GM18519 (cell line): ENCODE data around the gene CD22.
"Not testable (repeated sequence)": the region's sequence is repeated elsewhere in the genome, so short reads cannot be mapped to it uniquely, and the experiment has no call there.

Experiments
- ATAC-seq: cut with Tn5 transposase; IDR thresholded peaks from one replicate; pipeline ENCODE4 v1.9.1; 2021; ENCODE audit warnings: mild to moderate bottlenecking, moderate library complexity; ENCODE audit not compliant: unreplicated experiment, low FRiP score

Gene CD22

DNA sequence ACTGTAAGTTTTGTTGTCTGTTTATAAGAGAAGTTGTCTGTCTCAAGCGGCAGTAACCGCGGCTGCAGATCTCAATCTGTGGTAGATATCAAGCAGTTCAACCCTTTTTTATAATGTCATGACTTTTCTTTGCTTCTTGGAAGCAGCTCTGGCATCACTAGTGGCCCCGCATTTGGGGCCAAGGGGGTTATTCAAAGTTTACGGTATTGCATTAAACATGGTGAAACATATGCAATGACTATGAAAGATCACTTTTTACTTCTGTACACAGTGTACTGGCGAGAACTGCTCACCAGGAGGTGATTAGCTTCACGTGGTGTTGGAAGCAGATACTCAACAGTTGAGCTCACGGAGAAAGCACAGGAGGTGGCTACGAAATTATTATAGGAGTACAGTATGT lies 24.6 kb downstream of the CD22 start:
- no peak for ATAC-seq

DNA sequence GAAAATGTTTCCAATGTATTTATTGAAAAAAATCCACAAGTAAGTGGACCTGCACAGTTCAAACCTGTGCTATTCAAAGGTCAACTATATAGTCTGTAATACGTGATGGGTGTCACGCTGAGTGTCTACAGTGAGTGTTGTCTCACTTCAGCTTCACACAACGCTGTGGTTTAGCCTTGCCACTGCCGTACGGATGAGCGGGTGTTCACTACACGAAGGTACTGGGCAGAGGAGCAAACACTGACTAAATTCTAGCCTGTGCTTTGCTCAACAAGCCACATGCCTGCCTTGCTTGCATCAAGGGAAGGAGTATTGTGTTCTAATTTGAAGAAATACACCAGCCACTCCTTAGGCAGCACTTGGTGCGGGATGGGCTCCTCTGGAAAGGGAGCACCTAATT lies 25.9 kb downstream of the CD22 start:
- ATAC-seq = no peak

DNA sequence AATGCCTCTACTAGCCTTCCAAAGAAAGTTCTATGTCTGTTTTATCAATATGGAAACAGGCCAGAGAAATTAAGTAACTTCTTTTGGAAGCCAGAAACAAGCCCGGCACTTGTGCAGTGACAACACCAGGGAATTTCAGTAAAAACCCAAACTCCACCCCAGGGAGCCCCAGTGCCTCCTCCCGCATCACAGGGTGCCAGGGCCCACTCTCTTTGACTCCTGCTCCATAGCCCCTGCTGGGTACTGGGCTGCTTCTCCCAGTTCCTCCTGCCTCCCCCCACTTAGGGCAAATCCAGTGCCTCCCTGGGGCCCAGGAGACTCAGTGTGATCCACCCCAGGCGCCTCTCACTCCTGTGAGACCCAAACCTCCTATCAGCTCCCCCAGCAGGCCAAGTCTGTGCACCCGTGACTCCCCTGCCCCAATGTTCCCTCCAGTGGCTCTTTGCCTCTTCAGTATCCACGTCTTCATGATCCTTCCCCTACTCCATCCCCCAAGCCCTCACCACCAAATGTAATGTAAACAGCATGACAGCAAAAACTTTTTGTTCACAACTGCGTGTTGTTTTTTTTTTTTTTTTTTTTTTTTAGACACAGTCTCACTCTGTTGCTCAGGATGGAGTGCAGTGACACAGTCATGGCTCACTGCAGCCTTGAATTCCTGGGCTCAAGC lies 26.9 kb downstream of the CD22 start:
- no peak for ATAC-seq

DNA sequence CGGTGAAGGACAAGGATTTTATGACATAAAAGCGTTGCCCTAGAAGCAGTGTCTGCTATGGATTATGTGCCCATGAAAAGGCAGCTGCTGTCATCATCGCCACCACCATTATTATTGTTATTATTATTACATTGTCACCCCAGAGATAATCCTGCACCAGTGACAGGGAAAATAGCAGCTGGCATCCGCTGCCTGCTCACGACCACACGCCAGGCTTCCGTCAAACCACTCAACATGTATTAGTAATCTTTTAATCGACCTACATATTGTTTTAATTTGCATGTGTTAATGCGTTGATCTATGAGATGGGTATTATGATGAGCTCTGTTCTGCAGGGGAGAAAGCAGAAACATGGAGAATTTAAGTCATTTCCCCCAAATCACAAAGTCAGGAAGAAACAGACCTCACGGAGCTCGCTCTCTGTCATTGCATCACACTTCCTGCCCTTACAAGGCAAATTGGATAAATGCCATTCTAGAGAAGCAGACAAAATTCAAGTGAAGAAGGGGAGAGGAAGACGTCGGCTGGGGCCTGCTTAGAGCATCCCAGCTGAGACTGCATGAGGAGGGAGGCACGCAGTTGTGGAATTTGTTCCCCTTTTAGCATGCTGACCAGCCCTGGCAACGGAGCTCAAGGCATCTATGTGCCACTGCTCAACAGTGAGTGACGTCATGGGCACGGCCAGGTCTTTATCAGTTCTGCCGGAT lies 29.0 kb downstream of the CD22 start, which contains the start of gene FFAR3:
Gene FFAR3 (plus strand): TSS at position 594 of the 707 bp plus-strand sequence. CDS start 431 bp downstream, outside the sequence.
- no peak for ATAC-seq

DNA sequence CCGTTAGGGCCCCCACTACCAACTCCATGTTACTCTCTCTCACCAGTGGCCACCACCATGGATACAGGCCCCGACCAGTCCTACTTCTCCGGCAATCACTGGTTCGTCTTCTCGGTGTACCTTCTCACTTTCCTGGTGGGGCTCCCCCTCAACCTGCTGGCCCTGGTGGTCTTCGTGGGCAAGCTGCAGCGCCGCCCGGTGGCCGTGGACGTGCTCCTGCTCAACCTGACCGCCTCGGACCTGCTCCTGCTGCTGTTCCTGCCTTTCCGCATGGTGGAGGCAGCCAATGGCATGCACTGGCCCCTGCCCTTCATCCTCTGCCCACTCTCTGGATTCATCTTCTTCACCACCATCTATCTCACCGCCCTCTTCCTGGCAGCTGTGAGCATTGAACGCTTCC lies 29.8 kb downstream of the CD22 start:
- ATAC-seq = not testable (repeated sequence)

DNA sequence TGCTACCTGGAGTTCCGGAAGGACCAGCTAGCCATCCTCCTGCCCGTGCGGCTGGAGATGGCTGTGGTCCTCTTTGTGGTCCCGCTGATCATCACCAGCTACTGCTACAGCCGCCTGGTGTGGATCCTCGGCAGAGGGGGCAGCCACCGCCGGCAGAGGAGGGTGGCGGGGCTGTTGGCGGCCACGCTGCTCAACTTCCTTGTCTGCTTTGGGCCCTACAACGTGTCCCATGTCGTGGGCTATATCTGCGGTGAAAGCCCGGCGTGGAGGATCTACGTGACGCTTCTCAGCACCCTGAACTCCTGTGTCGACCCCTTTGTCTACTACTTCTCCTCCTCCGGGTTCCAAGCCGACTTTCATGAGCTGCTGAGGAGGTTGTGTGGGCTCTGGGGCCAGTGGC lies 30.4 kb downstream of the CD22 start:
- not testable (repeated sequence) for ATAC-seq

- not testable (repeated sequence) for ATAC-seq
Observed at GRCh38 chr19:35360081-35360480, 31.1 kb downstream of the CD22 start.

GRCh38 chr19:35360880-35361420 lies 32.0 kb downstream of the CD22 start:
- ATAC-seq = no peak

DNA sequence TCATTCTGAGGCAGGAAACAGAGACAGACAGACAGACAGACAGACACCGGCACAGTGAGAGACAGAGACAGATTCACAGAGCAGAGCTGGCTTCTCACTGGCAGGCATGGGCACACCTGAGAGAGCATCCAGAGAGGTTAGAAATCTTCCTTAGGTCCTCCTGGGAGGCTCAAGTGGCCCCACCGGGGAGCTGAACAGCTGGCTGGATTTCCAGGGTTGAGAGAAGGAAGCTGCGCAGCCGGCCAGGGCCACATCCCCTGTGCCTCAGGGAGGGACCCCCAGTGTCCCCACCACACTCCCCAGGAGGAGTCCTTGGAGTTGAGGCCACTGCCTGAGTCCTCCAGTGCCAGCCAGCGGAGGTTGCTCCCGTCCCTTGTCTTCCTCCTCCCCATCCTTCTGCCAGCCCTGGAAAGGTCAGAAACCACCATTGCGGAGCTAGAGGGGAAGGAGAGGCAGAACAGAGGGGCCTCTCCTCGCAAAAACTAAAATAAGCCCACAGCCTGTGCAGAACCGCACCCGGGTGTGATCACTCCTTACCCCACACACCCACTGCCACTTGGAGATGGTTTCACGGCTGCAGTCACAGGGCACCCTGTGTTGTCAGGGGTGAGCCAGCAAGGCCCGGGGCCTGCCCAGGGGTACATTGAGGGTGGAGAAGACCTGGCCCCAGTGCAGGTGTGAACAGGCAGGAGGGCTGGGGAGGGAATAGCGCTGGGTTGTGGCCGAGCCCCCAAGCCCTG lies 33.4 kb downstream of the CD22 start:
- ATAC-seq = no peak

DNA sequence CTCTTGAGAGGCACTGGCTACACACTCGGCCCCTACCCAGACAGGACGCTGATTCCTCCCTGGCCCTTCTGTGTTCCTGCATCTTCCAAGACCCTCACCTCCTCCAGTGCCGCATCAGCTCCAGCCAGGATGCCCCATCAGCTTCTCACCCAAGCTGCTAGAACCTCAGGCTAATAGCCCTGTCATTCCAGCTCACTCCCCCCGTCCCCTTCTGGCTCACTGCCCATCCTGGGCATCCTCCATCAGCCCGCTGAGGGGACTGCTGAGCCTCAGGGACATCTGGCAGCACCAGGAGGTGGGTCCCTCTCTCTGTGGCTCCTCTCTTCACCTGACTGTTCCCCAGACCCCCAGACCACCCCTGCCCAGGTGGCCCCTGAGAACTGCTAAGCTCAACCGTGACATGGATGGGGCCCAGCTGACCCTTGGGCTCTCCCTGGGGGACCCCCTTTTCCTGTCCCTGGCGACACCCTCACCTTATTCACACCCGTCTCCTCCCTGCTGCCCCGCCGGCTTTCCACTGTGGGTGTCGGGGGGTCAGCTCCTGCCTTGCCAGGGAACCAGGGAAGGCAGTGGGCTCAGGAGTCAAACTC lies 34.1 kb downstream of the CD22 start:
- no peak for ATAC-seq

GRCh38 chr19:35363711-35364425 lies 34.9 kb downstream of the CD22 start:
- ATAC-seq = no peak

DNA sequence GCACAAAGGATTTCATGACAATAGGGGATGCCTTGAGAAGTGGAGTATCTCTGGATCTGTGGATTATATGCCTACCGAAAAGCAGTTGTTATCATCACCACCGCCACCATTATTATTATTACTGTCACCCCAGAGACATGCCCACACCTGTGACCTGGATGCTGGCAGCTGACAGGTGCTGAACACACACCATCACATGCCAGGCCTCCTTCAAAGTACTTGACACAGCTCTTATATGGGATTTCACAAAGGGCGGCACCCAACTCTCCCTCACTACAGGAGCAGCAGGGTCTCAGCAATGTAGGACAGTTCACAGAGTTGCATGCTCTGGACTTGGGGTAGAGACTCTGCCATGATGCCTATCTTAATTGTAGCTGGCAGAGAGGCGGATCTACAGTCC lies 36.3 kb downstream of the CD22 start:
- ATAC-seq = no peak

- ATAC-seq = no peak
Observed at GRCh38 chr19:35368378-35368777, 39.4 kb downstream of the CD22 start.

DNA sequence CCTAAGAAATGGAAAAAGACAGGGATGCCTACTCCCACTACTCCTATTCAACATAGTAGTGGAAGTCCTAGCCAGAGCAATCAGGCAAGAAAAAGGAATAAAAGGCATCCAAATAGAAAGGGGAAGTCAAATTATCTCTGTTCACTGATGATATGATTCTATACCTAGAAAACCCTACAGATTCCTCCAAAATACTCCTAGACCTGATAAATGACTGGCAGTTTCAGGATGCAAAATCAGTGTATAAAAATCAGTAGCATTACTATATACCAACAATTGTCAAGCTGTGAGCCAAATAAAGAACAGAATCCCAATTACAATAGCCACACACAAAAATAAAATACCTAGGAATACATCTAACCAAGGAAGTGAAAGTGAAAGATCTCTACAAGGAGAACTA lies 40.5 kb downstream of the CD22 start:
- ATAC-seq = no peak

- ATAC-seq = no peak
Observed at GRCh38 chr19:35370722-35371121, 41.7 kb downstream of the CD22 start, which contains the start of gene GPR42. Gene GPR42 (plus strand): TSS chr19:35371068. CDS start chr19:35371360, 292 bp downstream.

DNA sequence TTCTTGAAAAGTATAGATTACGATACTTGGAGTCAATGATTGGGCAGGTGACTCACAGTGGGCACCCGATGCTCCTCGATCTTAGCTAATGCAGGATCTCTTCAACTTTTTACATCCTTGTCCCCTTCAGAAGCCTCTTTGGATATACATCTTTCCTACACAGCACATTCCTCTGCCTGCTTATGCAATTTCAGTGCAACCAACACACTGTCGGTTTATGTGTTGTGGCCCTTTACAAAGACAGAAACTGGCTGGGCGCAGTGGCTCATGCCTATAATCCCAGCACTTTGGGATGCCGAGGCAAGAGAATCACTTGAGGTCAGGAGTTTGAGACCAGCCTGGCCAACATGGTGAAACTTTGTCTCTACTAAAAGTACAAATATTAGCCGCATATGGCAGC lies 44.5 kb downstream of the CD22 start:
- no peak for ATAC-seq

GRCh38 chr19:35374031-35374430 lies 45.0 kb downstream of the CD22 start:
- not testable (repeated sequence) for ATAC-seq

- no peak for ATAC-seq
Observed at GRCh38 chr19:35375505-35376307, 46.7 kb downstream of the CD22 start.

DNA sequence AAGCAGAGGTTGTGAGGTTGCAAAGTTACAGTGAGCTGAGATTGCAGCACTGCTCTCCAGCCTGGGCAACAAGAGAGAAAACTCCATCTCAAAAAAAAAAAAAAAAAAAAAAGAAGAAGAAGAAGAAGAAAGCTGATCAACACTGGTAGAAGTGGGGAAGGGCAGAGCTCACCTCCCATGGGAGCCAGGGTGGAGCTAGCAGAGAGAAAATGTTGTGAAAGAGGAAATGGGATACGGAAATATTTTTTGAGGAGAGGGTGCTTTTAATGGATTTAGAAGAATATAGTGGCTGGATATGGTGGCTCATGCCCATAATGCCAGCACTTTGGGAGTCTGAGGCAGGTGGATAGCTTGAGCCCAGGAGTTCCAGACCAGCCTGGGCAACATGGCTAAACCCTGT lies 48.7 kb downstream of the CD22 start:
- no peak for ATAC-seq
